Progenitor cell of endocrine pancreas (in vitro differentiated cells): Measurements from ENCODE around the gene DNAJC7. TPM values are rescaled to one million over a fixed set of nuclear protein-coding genes. Genes with fewer than 3 reads are reported as not detected.

Experiments used
- DNase-seq: peaks from one replicate; pipeline ENCODE4 v3.0.0; 2021; ENCODE audit warnings: low spot score; ENCODE audit not compliant: unreplicated experiment
- H3K27ac Mint-ChIP-seq: 2 replicates; pipeline ENCODE4 v1.8.0; 2021; ENCODE audit warnings: mild to moderate bottlenecking, moderate library complexity, mixed read lengths
- H3K27me3 Mint-ChIP-seq: 2 replicates; pipeline ENCODE4 v1.8.0; 2021; ENCODE audit warnings: mixed read lengths
- H3K36me3 Mint-ChIP-seq: 2 replicates; pipeline ENCODE4 v1.8.0; 2022; ENCODE audit warnings: mixed read lengths; ENCODE audit not compliant: insufficient read depth
- H3K4me1 Mint-ChIP-seq: 2 replicates; pipeline ENCODE4 v1.8.0; 2021; ENCODE audit warnings: low read depth, mixed read lengths
- H3K4me3 Mint-ChIP-seq: 2 replicates; pipeline ENCODE4 v1.8.0; 2021; ENCODE audit warnings: low read depth, mild to moderate bottlenecking, moderate library complexity, mixed read lengths
- H3K9me3 Mint-ChIP-seq: 2 replicates; pipeline ENCODE4 v1.8.0; 2021; ENCODE audit warnings: low read depth, mixed read lengths
- CTCF ChIP-seq: fragments of 200-600 bp; sonication (generic); IDR thresholded peaks from one replicate; pipeline ENCODE4 v1.5.0; 2021; ENCODE audit warnings: antibody characterized with exemption, mild to moderate bottlenecking; ENCODE audit not compliant: unreplicated experiment
- total RNA-seq: library from RNA; stranded (reverse); gene quantifications from 2 replicates; pipeline ENCODE4 v1.2.1, GENCODE V29; 2021

The DNAJC7 gene
- total RNA-seq, 1 donor from 2014 or later = 117 TPM

DNA sequence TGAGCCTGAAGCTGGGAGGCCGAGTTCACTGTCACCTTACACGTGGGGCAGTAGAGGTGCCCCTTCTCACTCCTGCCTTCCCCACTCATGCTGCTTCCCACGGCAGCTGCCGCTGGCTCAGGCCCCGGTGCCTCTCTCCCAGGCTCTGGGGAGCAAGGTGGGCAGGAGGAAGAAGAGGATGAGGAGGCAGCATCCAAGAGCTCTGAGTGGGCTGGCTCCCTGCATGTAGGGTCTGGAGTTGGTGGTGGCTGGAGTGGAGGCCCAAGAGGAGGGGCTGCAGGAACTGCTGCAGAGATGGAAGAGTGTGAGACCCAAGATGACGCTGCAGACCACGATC, 11.5 kb upstream of the DNAJC7 start:
- Mint-ChIP-seq H3K4me1 (no peaks in the 10 kb centered on the region), H3K9me3 (no peaks in the 10 kb centered on the region), H3K27ac (no peak overlapping the region), H3K27me3 (peaks cover 4% of the 10 kb centered on the region), H3K4me3 (no peak overlapping the region), H3K36me3 (peaks cover 4% of the 10 kb centered on the region)
- TF ChIP-seq CTCF = no peak
- no peak for DNase-seq

GRCh38 chr17:42027961-42028790, 10.9 kb upstream of the DNAJC7 start:
- Mint-ChIP-seq H3K4me1 (no peaks in the 10 kb centered on the region), H3K27ac (no peak overlapping the region), H3K27me3 (peaks cover 4% of the 10 kb centered on the region), H3K4me3 (no peak overlapping the region), H3K36me3 (peaks cover 4% of the 10 kb centered on the region), H3K9me3 (no peaks in the 10 kb centered on the region)
- TF ChIP-seq CTCF = peak; percentile 18
- no peak for DNase-seq

DNA sequence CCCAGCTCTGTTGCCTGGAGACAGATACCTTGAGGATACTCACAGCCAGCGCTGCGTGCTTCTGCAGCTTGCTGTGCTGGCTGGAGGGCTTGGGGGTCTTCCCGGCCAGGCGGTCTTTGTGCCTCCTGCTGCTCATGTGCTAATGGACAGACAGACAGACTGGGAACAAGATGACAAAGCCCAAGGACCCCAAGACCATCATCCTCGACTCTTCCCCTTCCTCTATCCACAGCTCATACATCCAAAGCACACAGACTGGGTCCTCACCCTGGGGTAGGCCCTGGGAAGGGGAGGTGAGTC, 10.3 kb upstream of the DNAJC7 start:
- no peak for DNase-seq
- H3K4me3 Mint-ChIP-seq = no peak overlapping the region
- H3K27me3 Mint-ChIP-seq = peaks cover 4% of the 10 kb centered on the region
- H3K4me1 Mint-ChIP-seq = no peaks in the 10 kb centered on the region
- peaks cover 4% of the 10 kb centered on the region for H3K36me3 Mint-ChIP-seq
- H3K9me3 Mint-ChIP-seq = no peaks in the 10 kb centered on the region
- TF ChIP-seq CTCF = no peak
- H3K27ac Mint-ChIP-seq = no peak overlapping the region

DNA sequence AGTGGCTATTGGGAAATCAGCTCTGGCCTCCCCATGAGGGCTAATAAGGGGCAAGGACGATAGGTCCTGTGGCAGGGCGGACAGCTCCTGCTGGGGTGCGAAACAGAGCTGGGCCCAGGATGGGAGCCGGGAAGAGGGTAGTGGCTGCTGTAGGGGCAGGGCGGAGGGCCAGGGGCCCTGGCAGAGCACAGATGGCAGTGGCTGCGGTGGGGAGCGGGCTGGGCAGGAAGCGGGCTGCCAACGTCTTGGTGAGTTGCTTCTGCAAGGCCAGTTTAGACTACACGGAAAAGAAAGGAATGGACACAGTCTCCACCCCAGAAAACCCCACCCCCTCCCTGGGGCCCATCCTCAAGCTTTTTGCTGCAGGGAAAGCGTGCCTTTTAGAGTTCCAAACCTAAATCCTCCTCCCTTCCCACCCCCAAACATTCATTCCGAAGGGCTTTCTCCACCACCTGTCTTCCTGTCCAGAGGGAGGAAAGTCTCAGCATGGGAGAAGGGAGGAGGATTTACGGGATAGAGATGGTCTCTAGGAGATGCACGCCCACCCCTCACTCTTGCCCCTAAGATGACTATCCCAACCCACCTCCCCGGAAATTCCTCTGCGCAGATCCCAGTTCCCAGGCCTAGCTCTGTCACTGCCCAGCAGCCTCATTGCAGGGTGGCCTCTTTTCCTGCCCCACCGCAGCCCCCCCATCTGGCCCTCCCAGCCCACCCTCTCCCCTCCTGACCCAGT, 9.8 kb upstream of the DNAJC7 start:
- Mint-ChIP-seq H3K27me3 (peaks cover 4% of the 10 kb centered on the region), H3K4me1 (no peaks in the 10 kb centered on the region), H3K9me3 (no peaks in the 10 kb centered on the region), H3K27ac (no peak overlapping the region), H3K4me3 (no peak overlapping the region), H3K36me3 (peaks cover 4% of the 10 kb centered on the region)
- no peak for DNase-seq
- no peak for TF ChIP-seq CTCF

GRCh38 chr17:42025936-42026335, 8.7 kb upstream of the DNAJC7 start:
- Mint-ChIP-seq H3K4me3 (no peak overlapping the region), H3K27ac (no peak overlapping the region), H3K36me3 (peaks cover 7% of the 10 kb centered on the region), H3K27me3 (peaks cover 4% of the 10 kb centered on the region), H3K4me1 (peaks cover 4% of the 10 kb centered on the region), H3K9me3 (no peaks in the 10 kb centered on the region)
- TF ChIP-seq CTCF = no peak
- no peak for DNase-seq
